NCI-H1092 (cell line): ENCODE results near the gene LRP8.
"Not testable (repeated sequence)": the region's sequence is repeated elsewhere in the genome, so short reads cannot be mapped to it uniquely, and the experiment has no call there.

Experiments used
- DNase-seq: peaks from one replicate; lab custom pipeline; 2025; lab: John Stamatoyannopoulos, UW

LRP8 gene

DNA sequence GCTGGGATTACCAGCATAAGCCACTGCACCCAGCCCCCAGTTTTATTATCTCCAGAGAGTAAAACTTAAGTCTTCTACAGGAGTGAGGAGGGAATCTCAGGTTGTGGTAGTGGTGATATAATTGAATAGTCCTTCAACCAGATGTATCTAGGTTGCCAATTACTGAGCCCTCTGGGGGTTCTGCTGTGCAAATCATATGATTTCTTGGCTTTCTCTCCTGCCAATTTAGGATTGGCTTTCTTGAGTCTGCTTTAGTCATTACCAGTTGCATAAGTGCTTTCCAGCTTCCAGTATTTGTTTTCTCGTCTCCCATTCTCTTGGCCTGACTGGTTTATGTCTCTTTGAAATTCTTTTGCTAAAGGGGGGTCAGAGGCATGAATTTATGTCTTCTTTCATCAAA lies 120.1 kb downstream of the LRP8 start:
- DNase-seq = no peak

DNA sequence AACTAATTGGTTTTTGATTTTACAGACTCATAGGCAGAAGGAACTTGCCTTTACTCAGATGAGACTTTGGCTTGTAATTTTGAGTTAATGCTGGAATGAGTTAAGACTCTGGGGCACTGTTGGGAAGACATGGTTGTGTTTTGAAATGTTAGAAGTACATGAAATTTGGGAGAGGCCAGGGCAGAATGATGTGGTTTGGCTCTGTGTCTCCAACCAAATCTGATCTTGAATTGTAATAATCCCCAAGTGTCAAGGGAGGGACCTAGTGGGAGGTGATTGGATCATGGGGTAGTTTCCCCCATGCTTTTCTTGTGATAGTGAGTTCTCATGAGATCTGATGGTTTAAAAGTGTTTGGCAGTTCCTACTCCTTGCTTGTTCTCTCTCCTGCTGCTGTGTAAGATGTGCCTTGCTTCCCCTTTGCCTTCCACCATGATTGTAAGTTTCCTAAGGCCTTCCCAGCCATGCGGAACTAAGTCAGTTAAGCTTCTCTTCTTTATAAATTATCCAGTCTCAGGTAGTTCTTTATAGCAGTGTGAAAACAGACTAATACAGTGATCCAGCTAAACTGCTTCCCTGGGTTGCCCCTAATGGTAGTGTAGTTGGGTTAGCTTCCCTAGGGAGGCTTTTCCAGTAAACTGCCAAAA lies 121.0 kb downstream of the LRP8 start:
- no peak for DNase-seq

DNA sequence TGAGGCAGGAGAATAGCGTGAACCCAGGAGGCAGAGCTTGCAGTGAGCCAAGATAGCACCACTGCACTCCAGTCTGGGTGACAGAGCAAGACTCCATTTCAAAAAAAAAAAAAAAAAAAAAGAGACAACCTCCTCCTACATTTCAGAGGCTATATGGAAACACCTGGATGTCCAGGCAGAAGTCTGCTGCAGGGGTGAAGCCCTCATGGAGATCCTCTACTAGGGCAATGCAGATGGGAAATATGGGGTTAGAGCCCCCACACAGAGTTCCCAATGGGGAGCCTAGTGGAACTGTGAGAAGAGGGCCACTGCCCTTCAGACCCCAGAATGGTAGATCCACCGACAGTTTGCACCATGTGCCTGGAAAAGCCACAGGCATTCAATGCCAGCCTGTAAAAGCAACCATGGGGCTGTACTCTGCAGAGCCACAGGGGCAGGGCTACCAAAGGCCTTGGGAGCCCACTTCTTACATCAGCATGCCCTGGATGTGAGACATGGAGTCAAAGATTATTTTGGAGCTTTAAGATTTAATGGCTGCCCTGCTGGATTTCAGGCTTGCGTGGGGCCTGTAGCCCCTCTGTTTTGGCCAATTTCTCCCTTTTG lies 121.7 kb downstream of the LRP8 start:
- DNase-seq = not testable (repeated sequence)

DNA sequence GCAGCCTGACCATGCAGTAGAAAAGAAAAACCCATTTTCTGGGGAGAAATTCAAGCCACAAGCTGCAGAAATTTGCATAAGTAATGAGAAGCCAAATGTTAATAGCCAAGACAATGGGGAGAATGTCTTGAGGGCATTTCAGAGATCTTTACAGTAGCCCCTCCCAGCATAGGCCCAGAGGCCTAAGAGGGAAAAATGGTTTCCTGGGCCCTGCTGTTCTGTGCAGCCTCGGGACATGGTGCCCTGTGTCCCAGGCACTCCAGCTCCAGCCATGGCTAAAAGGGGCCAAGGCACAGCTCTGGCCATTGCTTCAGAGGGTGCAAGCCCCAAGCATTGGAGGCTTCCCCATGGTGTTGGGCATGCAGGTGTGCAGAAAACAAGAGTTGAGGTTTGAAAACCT lies 122.4 kb downstream of the LRP8 start:
- DNase-seq = not testable (repeated sequence)

DNA sequence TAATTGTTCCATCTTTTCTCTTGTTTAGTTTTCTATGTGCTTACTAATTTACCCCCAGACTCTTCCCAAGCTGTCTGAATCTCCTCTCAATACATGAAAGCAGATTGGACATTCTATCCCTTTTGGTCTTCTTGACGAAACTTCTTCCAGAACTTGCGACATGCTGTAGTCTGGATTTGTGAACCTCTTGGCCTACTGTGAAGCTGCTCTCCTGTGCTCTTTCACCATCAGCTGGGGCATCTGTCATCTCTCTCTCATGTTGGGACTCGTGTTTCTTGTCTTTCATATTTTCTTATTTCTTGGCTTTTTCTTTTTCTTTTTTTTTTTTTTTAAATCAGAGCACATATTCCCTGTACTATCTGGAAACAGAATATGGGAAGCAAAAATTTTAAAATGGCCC lies 124.4 kb downstream of the LRP8 start:
- no peak for DNase-seq

DNA sequence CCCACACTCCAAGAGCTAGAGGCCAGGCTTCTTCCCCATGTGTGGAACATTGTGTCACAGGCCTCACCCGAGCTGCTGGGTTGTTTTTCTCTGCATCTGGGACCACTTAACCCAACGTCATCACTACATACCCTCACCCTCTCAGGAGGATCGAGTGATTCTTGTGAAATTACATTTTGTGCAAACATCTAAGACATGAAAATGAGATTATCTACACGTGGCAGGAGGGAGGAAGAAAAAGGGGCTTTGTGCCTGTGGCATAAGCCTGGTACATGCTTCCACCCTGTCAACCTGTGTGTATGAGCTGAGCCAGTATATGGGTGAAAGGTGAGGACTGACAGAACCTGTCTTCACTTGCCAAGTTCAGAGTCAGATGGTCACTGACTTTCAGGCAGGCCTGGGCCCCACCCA lies 129.6 kb downstream of the LRP8 start:
- DNase-seq = no peak

DNA sequence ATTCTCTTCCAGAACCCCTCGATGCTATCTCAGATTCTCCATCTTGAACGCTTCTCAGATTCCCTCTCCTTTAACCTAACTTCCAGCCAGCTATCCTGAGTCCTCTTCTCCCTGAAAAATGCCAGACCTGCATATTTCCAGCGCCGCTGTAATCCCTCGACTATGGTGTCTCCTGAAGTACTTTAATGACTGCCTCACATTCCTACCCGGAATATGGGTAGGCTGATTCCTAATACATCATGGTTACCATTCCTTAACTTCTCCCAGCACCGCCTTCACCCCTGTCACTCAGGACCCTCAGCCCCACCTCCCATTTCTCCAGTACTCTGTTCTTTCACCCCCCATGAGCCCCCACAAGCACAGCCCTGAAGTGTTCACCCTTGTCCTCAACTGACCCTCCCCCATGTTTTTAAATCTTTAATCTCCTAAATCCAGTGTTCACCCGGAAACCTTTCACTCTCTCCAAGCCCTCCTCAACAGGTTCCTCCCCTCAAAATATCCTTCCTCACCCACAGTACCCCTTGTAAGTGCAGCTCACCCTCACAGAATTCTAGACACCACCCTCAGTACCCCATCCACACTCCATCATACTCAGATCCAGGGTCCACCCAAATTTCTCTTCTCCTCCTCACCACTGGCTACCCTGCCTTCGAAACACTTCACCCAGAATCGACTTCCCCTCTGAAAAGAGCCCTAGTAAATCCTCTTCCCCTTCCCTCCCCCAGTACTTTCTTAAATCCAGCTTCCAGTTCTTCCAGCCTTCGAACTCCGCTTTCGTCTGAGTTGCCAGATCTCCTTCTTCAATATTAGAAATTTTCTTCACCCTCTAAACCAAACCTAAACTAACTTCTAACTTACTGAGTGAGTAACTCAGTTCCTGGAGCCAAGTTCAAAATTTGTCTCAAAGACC lies 130.3 kb downstream of the LRP8 start:
- no peak for DNase-seq

DNA sequence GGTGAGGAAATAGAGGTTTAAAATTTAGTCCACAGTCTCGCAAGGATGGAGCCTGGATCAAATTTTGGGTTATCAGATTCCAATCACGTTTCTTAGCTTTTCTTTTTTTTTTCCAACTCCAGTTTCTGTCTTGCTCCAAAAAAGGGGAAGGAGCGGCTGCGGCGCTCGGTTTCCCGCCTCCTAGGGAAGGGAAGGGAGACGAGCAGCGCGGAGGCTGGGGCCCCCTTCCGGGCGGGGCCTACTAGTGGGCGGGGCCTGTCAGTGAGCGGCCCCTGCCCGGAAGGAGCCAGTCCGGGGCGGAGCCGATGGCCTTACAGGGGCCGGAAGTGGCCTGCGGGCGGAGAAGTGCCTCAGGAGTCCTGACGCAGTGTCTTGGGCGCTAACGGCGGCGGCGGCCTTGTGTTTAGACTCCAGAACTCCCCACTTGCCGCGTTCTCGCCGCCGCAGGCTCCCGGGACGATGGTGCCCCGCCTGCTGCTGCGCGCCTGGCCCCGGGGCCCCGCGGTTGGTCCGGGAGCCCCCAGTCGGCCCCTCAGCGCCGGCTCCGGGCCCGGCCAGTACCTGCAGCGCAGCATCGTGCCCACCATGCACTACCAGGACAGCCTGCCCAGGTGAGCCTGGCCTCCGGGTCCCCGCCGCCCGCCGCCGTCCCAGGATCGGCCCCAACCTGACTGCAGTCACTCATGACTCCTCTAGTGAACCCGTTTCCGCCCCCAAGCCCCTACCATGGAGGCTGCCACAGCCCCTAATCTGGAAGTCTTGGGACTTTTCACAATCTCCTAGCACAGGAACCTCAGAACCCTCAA lies 131.2 kb downstream of the LRP8 start, which contains the start of gene CPT2:
Gene CPT2 (plus strand): TSS at position 340 of the 806 bp plus-strand sequence. CDS start 120 bp downstream, at position 460.
- peak; percentile 76 for DNase-seq

DNA sequence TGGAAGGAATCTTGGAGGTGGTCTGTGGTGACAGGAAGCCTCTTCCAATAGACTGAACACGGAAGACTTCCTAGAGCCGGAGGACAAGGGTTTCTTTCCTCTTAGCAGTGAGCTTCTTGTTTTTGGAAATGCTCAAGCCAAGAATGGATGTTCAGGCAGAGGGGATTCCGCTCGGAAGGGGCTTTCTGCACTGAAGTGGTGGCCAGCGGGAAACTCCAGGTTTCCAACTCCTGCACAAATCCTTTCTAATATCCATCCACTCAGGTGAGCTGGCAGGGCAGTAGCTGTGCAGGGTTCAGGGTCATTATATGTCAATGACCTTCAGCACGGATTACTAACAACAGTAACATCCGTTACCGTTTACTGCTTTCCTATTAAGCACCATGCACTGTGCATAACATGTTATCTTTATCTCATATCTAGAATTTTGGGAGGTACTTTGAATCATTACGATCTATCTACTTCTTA lies 131.8 kb downstream of the LRP8 start:
- DNase-seq = no peak

DNA sequence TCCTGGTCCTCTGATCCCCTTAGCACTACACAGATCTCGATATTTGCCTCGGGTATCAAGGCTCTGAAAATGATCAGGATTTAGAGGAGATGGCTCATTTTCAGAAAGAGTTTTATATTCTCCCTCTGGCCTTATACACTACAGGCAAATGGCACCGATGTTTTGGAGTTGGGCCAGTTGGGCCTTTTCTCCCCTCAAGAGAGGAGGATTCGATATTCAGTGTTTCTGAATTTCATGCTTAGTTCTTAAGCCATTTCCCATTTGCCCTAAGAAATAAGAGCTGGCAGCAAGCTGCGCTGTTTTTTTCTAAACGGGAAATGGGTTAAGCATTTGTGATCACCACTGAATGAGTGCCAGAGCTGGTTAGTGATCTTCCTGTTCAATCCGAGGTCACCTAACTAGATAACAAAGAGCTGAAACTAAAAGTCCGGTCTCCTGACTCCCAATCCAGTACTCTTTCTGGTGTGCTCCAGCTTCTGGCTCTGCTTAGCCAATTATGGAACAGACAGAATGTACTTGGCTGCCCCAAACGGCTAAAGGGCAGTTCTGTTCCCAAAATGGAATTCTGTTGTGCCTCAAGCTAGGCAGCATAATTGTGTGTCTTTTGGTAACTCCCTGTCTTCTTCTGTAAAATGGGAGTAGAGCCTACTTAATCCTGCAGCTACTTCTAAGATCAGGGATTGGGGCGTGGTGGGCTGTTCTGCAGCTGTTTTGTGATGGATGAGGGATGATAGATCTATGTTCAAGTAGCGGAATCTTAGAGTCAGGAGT lies 132.4 kb downstream of the LRP8 start:
- DNase-seq = no peak
